Stimulated activated CD4-positive, alpha-beta T cell treated with anti-CD3 and anti-CD28 coated beads, Interleukin-12 subunit alpha, Interleukin-12 subunit beta, amount 100 ng/mL, for 48 hours (primary cell): ENCODE data around the gene BRD1.
A peak's percentile ranks its signal among the peaks of the same experiment; 100 is the strongest.
"Not testable (repeated sequence)": the region's sequence is repeated elsewhere in the genome, so short reads cannot be mapped to it uniquely, and the experiment has no call there.

ENCODE experiments used
- DNase-seq, 3 donors: peaks; one replicate each; pipeline ENCODE4 v3.0.0-alpha.2; 2020; ENCODE audit warnings: low read depth in 2 of 3, low spot score in 1 of 3

Gene BRD1

GRCh38 chr22:49770547-49771265 lies 57.0 kb downstream of the BRD1 start:
- no peak for DNase-seq

- DNase-seq, result no peak
Measured at GRCh38 chr22:49769691-49770546, 57.8 kb downstream of the BRD1 start.

- DNase-seq, result no peak
Measured at GRCh38 chr22:49768951-49769690, 58.6 kb downstream of the BRD1 start.

GRCh38 chr22:49768077-49768910 lies 59.4 kb downstream of the BRD1 start:
- DNase-seq, result no peak

- peak in 2 of 3 donors; percentile 12 to 36 for DNase-seq
Measured at GRCh38 chr22:49767355-49768062, 60.2 kb downstream of the BRD1 start.

- DNase-seq, result no peak
Measured at GRCh38 chr22:49765951-49766350, 61.7 kb downstream of the BRD1 start.

- no peak for DNase-seq
Measured at GRCh38 chr22:49765091-49765771, 62.4 kb downstream of the BRD1 start.

GRCh38 chr22:49764127-49764581 lies 63.5 kb downstream of the BRD1 start:
- DNase-seq, result no peak

GRCh38 chr22:49763696-49764095 lies 64.0 kb downstream of the BRD1 start:
- no peak for DNase-seq

GRCh38 chr22:49763138-49763537 lies 64.5 kb downstream of the BRD1 start:
- no peak for DNase-seq

- DNase-seq, result not testable (repeated sequence)
Measured at GRCh38 chr22:49762571-49762970, 65.1 kb downstream of the BRD1 start.

GRCh38 chr22:49761836-49762235 lies 65.8 kb downstream of the BRD1 start:
- DNase-seq, result no peak

GRCh38 chr22:49760630-49761571 lies 66.8 kb downstream of the BRD1 start:
- no peak for DNase-seq

GRCh38 chr22:49760280-49760629 lies 67.4 kb downstream of the BRD1 start:
- no peak for DNase-seq

GRCh38 chr22:49756676-49757075 lies 71.0 kb downstream of the BRD1 start:
- DNase-seq, result no peak

- DNase-seq, result no peak
Measured at GRCh38 chr22:49756201-49756600, 71.5 kb downstream of the BRD1 start.

- DNase-seq, result no peak
Measured at GRCh38 chr22:49755631-49756001, 72.1 kb downstream of the BRD1 start.
